WTC11 (cell line): Measurements from ENCODE around the gene CCP110. TPM values are rescaled to one million over a fixed set of nuclear protein-coding genes. Genes with fewer than 3 reads are reported as not detected.

Experiments used
- ATAC-seq: fragments of 200-7000 bp; cut with Tn5 transposase; 2 replicates; pipeline ENCODE4 v1.10.0; 2021; ENCODE audit warnings: mild to moderate bottlenecking, moderate library complexity
- CTCF ChIA-PET: fragments of 300-600 bp; sonication (Branson Sonifier 250); formaldehyde crosslinking; loops from one replicate; lab custom pipeline; 2021; ENCODE audit warnings: antibody characterized with exemption; lab: Charles Lee
- POLR2A ChIA-PET: fragments of 350-600 bp; sonication (Branson Sonifier 250); formaldehyde crosslinking; loops from one replicate; lab custom pipeline; 2021; ENCODE audit warnings: antibody characterized with exemption; lab: Charles Lee
- DNase-seq: peaks from one replicate; pipeline ENCODE4 v3.0.0; 2021; ENCODE audit warnings: low spot score
- H3K27ac Mint-ChIP-seq: 2 replicates; pipeline ENCODE4 v1.8.0; 2021; ENCODE audit warnings: mixed read lengths
- H3K27me3 Mint-ChIP-seq: 2 replicates; pipeline ENCODE4 v1.8.0; 2021; ENCODE audit warnings: low read depth, mild to moderate bottlenecking, moderate library complexity, mixed read lengths
- H3K36me3 Mint-ChIP-seq: 2 replicates; pipeline ENCODE4 v1.8.0; 2021; ENCODE audit warnings: mixed read lengths
- H3K4me1 Mint-ChIP-seq: 2 replicates; pipeline ENCODE4 v1.8.0; 2022; ENCODE audit warnings: mixed read lengths
- H3K4me3 Mint-ChIP-seq: 2 replicates; pipeline ENCODE4 v1.8.0; 2021; ENCODE audit warnings: mild to moderate bottlenecking, moderate library complexity, mixed read lengths
- H3K9me3 Mint-ChIP-seq: 2 replicates; pipeline ENCODE4 v1.8.0; 2021; ENCODE audit warnings: mixed read lengths
- CTCF ChIP-seq: fragments of 200-600 bp; IDR thresholded peaks from 2 replicates; pipeline ENCODE4 v1.8.0; 2022; ENCODE audit warnings: antibody characterized with exemption
- E2F4 ChIP-seq: sonication (generic); formaldehyde crosslinking; IDR thresholded peaks from 2 replicates; pipeline ENCODE4 v1.8.1; 2022; ENCODE audit warnings: low read depth, mild to moderate bottlenecking, moderate library complexity, missing genetic modification reagents, borderline replicate concordance
- E2F5 ChIP-seq: sonication (generic); formaldehyde crosslinking; IDR thresholded peaks from 2 replicates; pipeline ENCODE4 v1.8.1; 2022; ENCODE audit warnings: mild to moderate bottlenecking, moderate library complexity, missing genetic modification reagents
- FOXP4 ChIP-seq: sonication (generic); formaldehyde crosslinking; IDR thresholded peaks from 2 replicates; pipeline ENCODE4 v1.8.0; 2022; ENCODE audit warnings: mild to moderate bottlenecking, missing genetic modification reagents
- GRHL2 ChIP-seq: fragments of 250-450 bp; sonication (Bioruptor Pico); IDR thresholded peaks from 2 replicates; pipeline ENCODE4 v1.8.0; 2022; ENCODE audit warnings: mild to moderate bottlenecking, moderate library complexity; ENCODE audit not compliant: insufficient replicate concordance, severe bottlenecking
- HMGA2 ChIP-seq: fragments of 250-450 bp; sonication (Bioruptor Pico); IDR thresholded peaks from 2 replicates; pipeline ENCODE4 v1.4.0; 2021; ENCODE audit warnings: mild to moderate bottlenecking, moderate library complexity
- KAT7 ChIP-seq: sonication (generic); formaldehyde crosslinking; IDR thresholded peaks from 2 replicates; pipeline ENCODE4 v1.8.1; 2023; ENCODE audit warnings: missing genetic modification reagents, mild to moderate bottlenecking, borderline replicate concordance
- NFYB ChIP-seq: sonication (generic); formaldehyde crosslinking; conservative IDR thresholded peaks from 2 replicates; pipeline ENCODE4 v1.8.0; 2022; ENCODE audit warnings: low read depth, missing genetic modification reagents
- NR1H2 ChIP-seq: sonication (generic); formaldehyde crosslinking; IDR thresholded peaks from 2 replicates; pipeline ENCODE4 v1.9.0; 2021; ENCODE audit warnings: mild to moderate bottlenecking, moderate library complexity, missing genetic modification reagents
- NR3C1 ChIP-seq: sonication (generic); formaldehyde crosslinking; conservative IDR thresholded peaks from 2 replicates; pipeline ENCODE4 v1.8.1; 2023; ENCODE audit warnings: low read depth, mild to moderate bottlenecking, missing genetic modification reagents
- RELA ChIP-seq: sonication (generic); formaldehyde crosslinking; IDR thresholded peaks from 2 replicates; pipeline ENCODE4 v1.8.1; 2022; ENCODE audit warnings: missing genetic modification reagents, mild to moderate bottlenecking, borderline replicate concordance
- SMAD3 ChIP-seq: sonication (generic); formaldehyde crosslinking; IDR thresholded peaks from 2 replicates; pipeline ENCODE4 v1.8.0; 2022; ENCODE audit warnings: missing genetic modification reagents, mild to moderate bottlenecking, borderline replicate concordance
- SMAD4 ChIP-seq: sonication (generic); formaldehyde crosslinking; IDR thresholded peaks from 2 replicates; pipeline ENCODE4 v1.8.0; 2022; ENCODE audit warnings: mild to moderate bottlenecking, missing genetic modification reagents
- SP1 ChIP-seq: sonication (generic); formaldehyde crosslinking; conservative IDR thresholded peaks from 2 replicates; pipeline ENCODE4 v1.8.1; 2022; ENCODE audit warnings: missing genetic modification reagents
- USF1 ChIP-seq: sonication (generic); formaldehyde crosslinking; IDR thresholded peaks from 2 replicates; pipeline ENCODE4 v1.8.0; 2022; ENCODE audit warnings: mild to moderate bottlenecking, missing genetic modification reagents
- ZNF423 ChIP-seq: fragments of 250-450 bp; sonication (Bioruptor Pico); IDR thresholded peaks from 2 replicates; pipeline ENCODE4 v2.1.2; 2022; ENCODE audit warnings: mild to moderate bottlenecking, moderate library complexity
- ZNF671 ChIP-seq: fragments of 250-450 bp; sonication (Bioruptor Pico); IDR thresholded peaks from 2 replicates; pipeline ENCODE4 v1.8.0; 2021; ENCODE audit warnings: mild to moderate bottlenecking
- total RNA-seq: library from RNA; stranded (reverse); gene quantifications from 3 replicates; pipeline ENCODE4 v1.2.3, GENCODE V29; 2021

CCP110 gene
- total RNA-seq, 1 experiment from 2014 or later: 23.9 TPM

GRCh38 chr16:19485611-19486010 lies 38.1 kb upstream of the CCP110 start:
- Mint-ChIP-seq H3K36me3 (0 out of 2 replicates have a peak, but pooled peaks cover 5% of the 10 kb centered on the region), H3K9me3 (no peaks in the 10 kb centered on the region), H3K27ac (peak overlapping the region; percentile 13; the same call in 1 of the 2 replicates), H3K4me1 (peaks cover 30% of the 10 kb centered on the region), H3K4me3 (no peak overlapping the region), H3K27me3 (peaks cover 6% of the 10 kb centered on the region; the same call in 1 of the 2 replicates)
- ATAC-seq (no peak), DNase-seq (no peak)
- CTCF ChIA-PET: no interaction called here
- POLR2A ChIA-PET: interaction anchor here (0.6 kb wide), 1 partner anchor 60 kb away, joined by 8 read pairs; no protein-coding TSS in a partner anchor
- TF ChIP-seq FOXP4 (CRISPR knock-in tag) (no peak), E2F5 (CRISPR knock-in tag) (no peak), NFYB (CRISPR knock-in tag) (no peak), NR3C1 (CRISPR knock-in tag) (no peak), GRHL2 (CRISPR knock-in tag) (no peak), E2F4 (CRISPR knock-in tag) (no peak), SMAD3 (CRISPR knock-in tag) (no peak), HMGA2 (CRISPR knock-in tag) (no peak), KAT7 (CRISPR knock-in tag) (no peak), CTCF (no peak), RELA (CRISPR knock-in tag) (no peak), ZNF671 (CRISPR knock-in tag) (no peak), NR1H2 (CRISPR knock-in tag) (no peak), SMAD4 (CRISPR knock-in tag) (no peak)

- no peaks in the 10 kb centered on the region for H3K9me3 Mint-ChIP-seq
- H3K27ac Mint-ChIP-seq: no peak overlapping the region
- DNase-seq (no peak), ATAC-seq (no peak)
- TF ChIP-seq USF1: no peak
- no peak for TF ChIP-seq SP1 (CRISPR knock-in tag)
- no peak for TF ChIP-seq ZNF423 (CRISPR knock-in tag)
- no peak overlapping the region for H3K4me3 Mint-ChIP-seq
- POLR2A ChIA-PET: interaction anchor here (0.6 kb wide), 1 partner anchor 61 kb away, joined by 8 read pairs; no protein-coding TSS in a partner anchor
- CTCF ChIA-PET: no interaction called here
- H3K27me3 Mint-ChIP-seq: peaks cover 6% of the 10 kb centered on the region; the same call in 1 of the 2 replicates
- peaks cover 30% of the 10 kb centered on the region for H3K4me1 Mint-ChIP-seq
- H3K36me3 Mint-ChIP-seq: 0 out of 2 replicates have a peak, but pooled peaks cover 5% of the 10 kb centered on the region
Measured at GRCh38 chr16:19486051-19486450, 37.7 kb upstream of the CCP110 start.
